ENCODE data around the gene SAMD10.
"Not testable (repeated sequence)": the region's sequence is repeated elsewhere in the genome, so short reads cannot be mapped to it uniquely, and the experiment has no call there.

The SAMD10 gene

DNA sequence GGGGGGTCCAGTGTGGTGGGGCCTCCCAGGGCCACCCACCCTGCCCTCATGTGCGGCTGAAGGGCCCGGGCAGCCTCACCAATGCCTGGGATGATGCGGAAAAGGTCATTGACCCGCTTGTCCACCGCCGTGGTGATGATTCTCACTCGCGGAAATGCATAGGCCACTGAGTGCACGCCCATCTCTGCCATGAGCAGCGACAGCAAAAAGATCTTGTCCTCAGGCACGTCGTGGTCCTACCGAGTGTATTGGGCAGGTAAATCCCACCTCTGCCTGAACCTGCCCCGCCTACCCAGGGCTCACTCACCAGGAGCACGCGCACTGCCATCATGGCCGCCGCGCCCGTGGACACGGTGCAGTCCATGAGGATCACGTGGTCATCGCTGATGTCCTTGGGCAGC lies 39.4 kb downstream of the SAMD10 start:
- no peak for DNase-seq

- no peak for DNase-seq
These were observed 40.1 kb downstream of the SAMD10 start for GRCh38 chr20:63939061-63939935.

DNA sequence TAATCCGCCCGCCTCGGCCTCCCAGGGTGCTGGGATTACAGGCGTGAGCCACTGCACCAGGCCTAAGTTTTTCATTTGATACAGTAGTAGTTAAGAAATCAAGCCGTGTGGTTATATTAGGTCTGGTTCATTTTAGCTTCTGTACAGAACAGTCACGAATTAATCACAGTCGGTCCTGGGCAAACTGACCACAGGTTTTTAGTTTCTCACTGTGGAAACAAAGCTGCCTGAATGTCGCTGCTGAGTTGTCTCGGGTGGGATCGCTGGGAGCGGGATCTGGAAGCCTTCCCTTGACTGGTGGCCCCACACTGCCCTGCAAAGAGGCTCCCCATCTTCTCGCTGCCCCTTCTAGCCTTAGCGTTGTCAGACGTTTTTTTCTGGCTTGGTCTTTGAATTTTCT lies 41.8 kb downstream of the SAMD10 start:
- no peak for DNase-seq

GRCh38 chr20:63935447-63935846 lies 44.0 kb downstream of the SAMD10 start:
- DNase-seq = no peak

DNA sequence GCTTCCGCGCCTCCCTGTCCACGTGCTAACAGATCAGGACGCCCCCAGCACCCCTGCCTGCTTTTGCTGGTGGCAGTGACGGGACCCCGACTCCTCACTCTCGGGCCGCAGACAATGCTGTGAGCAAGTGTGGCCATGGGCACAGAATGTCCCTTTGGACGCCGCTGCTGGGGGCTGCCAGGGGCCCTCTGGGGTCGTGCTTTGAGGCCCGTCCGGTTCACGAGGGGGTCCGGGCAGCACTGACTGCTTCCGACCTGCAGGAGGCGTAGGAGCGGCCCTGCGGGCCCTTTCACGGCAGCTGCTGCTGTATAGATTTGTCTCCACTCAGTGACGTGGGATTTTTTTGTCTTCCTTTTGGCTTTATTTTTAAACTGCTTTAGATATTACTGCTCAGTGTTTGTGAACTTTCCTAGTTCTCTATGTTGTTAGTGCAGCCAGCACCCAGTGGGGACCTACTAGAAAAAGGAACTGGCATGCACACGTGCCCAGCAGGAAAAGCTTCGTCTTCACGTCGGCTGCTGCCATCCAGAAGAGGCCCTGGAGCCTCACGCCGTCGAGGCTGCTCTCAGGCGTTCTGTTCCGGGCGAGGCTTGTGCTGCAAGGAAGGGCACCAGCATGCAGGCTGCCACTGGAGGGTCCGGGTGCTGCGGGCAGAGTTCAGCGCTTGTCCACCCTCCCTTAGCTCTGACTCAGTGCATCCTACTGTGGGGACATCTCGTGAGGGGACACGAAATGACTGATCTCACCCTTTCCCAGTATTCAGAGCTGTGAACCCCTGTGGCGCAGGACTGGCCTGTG lies 45.0 kb downstream of the SAMD10 start:
- no peak for DNase-seq

DNA sequence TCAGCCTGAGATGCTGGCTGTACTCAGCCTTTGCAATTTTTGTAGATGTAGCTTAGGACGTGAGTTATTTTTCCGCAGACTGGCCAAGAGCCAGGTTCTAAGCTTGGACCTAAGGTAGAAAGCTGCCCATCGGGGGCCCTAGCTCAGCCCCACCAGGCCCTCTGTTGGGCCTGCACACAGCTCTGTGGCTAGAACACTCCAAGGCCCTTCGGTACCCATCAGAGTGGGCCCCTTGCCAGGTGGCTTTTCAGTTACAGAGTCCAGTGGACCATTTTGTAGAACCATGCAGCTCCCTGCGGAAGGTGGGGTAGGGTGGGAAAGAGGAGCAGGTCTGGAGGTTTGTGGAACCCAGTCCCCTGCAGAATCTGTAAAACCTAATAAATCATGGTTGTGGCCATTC lies 45.8 kb downstream of the SAMD10 start:
- DNase-seq = no peak

DNA sequence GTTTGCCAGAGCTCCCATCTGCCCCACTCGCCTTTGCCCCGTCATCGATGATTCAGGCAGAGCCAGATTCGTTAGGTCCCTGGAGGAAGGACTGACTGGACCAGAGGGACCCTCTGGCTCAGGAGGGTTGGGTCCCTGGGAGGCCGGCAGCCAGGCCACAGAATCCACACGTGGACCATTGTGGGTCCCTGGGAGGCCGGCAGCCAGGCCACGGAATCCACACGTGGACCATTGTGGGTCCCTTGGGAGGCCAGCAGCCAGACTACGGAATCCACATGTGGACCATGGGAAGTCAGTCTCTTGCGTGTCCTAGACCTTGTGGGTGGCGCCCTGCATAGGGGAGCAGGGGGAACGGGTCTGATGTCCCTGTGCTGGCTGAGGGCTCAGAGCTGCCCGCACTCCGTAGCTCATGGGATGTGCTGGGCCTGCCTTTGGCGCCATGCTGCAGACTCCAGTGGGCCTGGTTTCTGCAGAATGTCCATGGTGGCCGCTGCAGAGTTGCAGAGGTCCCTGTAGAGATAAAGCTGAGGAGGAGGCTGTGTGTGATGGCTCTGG lies 46.8 kb downstream of the SAMD10 start:
- DNase-seq = no peak

- no peak for DNase-seq
These were observed 47.7 kb downstream of the SAMD10 start for GRCh38 chr20:63931735-63932134.

DNA sequence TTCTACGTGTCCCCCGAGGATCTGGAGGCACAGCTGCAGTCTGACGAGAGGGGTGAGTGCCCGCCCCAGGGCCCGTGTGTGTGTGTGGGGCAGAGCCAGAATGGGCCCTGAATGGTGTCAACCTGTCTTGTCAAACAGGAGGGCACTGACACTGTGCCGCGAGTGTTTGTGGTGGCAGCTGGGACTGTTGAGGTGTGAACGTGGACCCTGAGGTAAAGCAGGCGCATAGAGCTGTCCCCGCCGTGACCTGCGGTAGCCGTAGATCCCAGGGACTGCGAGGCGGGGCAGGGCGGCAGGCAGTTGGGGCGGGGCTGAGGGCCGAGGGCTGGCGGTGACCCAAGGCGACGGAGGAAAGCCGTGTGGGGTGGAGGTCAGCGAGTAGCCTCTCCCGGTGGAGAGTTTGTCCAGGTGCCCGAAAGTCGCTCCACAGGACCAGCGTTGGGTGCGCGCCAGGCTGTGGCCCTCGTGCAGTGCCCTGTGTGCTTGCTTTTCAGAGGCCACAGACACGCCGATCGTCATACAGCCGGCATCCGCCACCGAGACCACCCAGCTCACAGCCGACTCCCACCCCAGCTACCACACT lies 48.4 kb downstream of the SAMD10 start:
- no peak for DNase-seq

- DNase-seq = not testable (repeated sequence)
These were observed 50.0 kb downstream of the SAMD10 start for GRCh38 chr20:63929473-63929883.

DNA sequence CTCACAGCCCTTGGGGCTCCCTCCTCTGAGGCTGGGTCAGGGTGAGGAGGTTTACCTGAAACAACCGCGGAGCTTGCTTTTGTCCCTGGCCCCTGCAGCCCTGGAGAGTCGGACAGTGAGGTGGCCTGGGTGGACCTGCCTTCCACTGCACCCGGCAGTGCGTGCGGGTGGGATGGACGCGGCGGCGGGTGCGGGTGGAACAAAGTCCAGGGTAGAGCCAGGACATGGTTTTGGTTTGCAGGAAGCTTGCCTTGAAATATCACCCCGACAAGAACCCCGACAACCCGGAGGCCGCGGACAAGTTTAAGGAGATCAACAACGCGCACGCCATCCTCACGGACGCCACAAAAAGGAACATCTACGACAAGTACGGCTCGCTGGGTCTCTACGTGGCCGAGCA lies 50.4 kb downstream of the SAMD10 start:
- no peak for DNase-seq

DNA sequence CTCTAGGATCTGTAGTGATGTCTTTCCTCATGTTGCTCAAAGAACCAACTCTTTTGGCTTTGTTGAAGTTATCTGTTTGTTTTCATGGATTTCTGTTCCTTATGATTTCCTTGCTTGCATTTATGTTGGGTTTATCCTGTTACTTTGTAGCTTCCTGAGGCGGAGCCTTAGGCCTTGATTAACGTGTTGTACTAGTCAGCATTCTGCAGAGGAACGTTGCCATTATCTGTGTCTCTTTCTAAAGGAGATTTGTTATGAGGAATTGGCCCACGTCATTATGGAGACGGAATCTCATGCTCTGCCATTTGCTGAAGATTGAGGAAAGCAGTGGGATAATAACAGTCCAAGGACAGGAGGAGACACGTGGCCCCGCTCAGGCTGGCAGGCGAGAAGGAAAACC lies 53.1 kb downstream of the SAMD10 start:
- no peak for DNase-seq

- no peak for DNase-seq
These were observed 55.2 kb downstream of the SAMD10 start for GRCh38 chr20:63924241-63924640.

Data from NCI-H82 (cell line).